ENCODE results near the gene PGLYRP1.

Gene PGLYRP1

GRCh38 chr19:45999653-46000121 is 23.2 kb downstream of the PGLYRP1 start:
- no peak overlapping the region for H3K9ac ChIP-seq (ENCODE audit: low read depth, low read length)
- peak overlapping the region; percentile 76 for H3K4me3 ChIP-seq (ENCODE audit: low read depth, low read length)
- no peaks in the 10 kb centered on the region for H3K4me1 ChIP-seq (ENCODE audit: control insufficient read depth, insufficient read depth, low read length)
- no peak overlapping the region for H3K27ac ChIP-seq (ENCODE audit: low read depth, low read length)
- no peaks in the 10 kb centered on the region for H3K9me3 ChIP-seq (ENCODE audit: control insufficient read depth, insufficient read depth, low read length)
- no peaks in the 10 kb centered on the region; the same call in 1 of the 2 replicates for H3K36me3 ChIP-seq (ENCODE audit: control insufficient read depth, insufficient read depth, low read length)
- no peaks in the 10 kb centered on the region for H3K27me3 ChIP-seq (ENCODE audit: control insufficient read depth, insufficient read depth, low read length)

- H3K27ac ChIP-seq (ENCODE audit: low read depth, low read length), result no peak overlapping the region
- no peaks in the 10 kb centered on the region for H3K9me3 ChIP-seq (ENCODE audit: control insufficient read depth, insufficient read depth, low read length)
- no peaks in the 10 kb centered on the region for H3K27me3 ChIP-seq (ENCODE audit: control insufficient read depth, insufficient read depth, low read length)
- no peak overlapping the region for H3K9ac ChIP-seq (ENCODE audit: low read depth, low read length)
- no peaks in the 10 kb centered on the region; the same call in 1 of the 2 replicates for H3K36me3 ChIP-seq (ENCODE audit: control insufficient read depth, insufficient read depth, low read length)
- no peak overlapping the region for H3K4me3 ChIP-seq (ENCODE audit: low read depth, low read length)
- peaks cover 2% of the 10 kb centered on the region; the same call in 1 of the 2 replicates for H3K4me1 ChIP-seq (ENCODE audit: control insufficient read depth, insufficient read depth, low read length)
Observed at GRCh38 chr19:45998834-45999233, 24.0 kb downstream of the PGLYRP1 start.

GRCh38 chr19:45996933-45997332 is 25.9 kb downstream of the PGLYRP1 start:
- Histone ChIP-seq H3K9ac (ENCODE audit: low read depth, low read length) (no peak overlapping the region), H3K27me3 (ENCODE audit: control insufficient read depth, insufficient read depth, low read length) (no peaks in the 10 kb centered on the region), H3K27ac (ENCODE audit: low read depth, low read length) (no peak overlapping the region), H3K9me3 (ENCODE audit: control insufficient read depth, insufficient read depth, low read length) (no peaks in the 10 kb centered on the region), H3K4me3 (ENCODE audit: low read depth, low read length) (no peak overlapping the region), H3K4me1 (ENCODE audit: control insufficient read depth, insufficient read depth, low read length) (peaks cover 2% of the 10 kb centered on the region; the same call in 1 of the 2 replicates), H3K36me3 (ENCODE audit: control insufficient read depth, insufficient read depth, low read length) (no peaks in the 10 kb centered on the region; the same call in 1 of the 2 replicates)

- peak overlapping the region; percentile 45 for H3K9ac ChIP-seq (ENCODE audit: low read depth, low read length)
- H3K9me3 ChIP-seq (ENCODE audit: control insufficient read depth, insufficient read depth, low read length), result no peaks in the 10 kb centered on the region
- H3K27me3 ChIP-seq (ENCODE audit: control insufficient read depth, insufficient read depth, low read length), result no peaks in the 10 kb centered on the region
- peak overlapping the region; percentile 87 for H3K4me3 ChIP-seq (ENCODE audit: low read depth, low read length)
- H3K4me1 ChIP-seq (ENCODE audit: control insufficient read depth, insufficient read depth, low read length), result peaks cover 2% of the 10 kb centered on the region; the same call in 1 of the 2 replicates
- H3K27ac ChIP-seq (ENCODE audit: low read depth, low read length), result no peak overlapping the region
- no peaks in the 10 kb centered on the region; the same call in 1 of the 2 replicates for H3K36me3 ChIP-seq (ENCODE audit: control insufficient read depth, insufficient read depth, low read length)
Observed at GRCh38 chr19:45995715-45996385, 27.0 kb downstream of the PGLYRP1 start.

GRCh38 chr19:45994998-45995714 is 27.7 kb downstream of the PGLYRP1 start, which contains the start of gene CCDC61:
CCDC61 (plus strand) TSS chr19:45995467; CDS start chr19:46003019, 7,552 bp downstream.
- H3K4me1 ChIP-seq (ENCODE audit: control insufficient read depth, insufficient read depth, low read length), result peaks cover 2% of the 10 kb centered on the region; the same call in 1 of the 2 replicates
- H3K9ac ChIP-seq (ENCODE audit: low read depth, low read length), result peak within 1 kb of the TSS; percentile 45
- peak within 1 kb of the TSS; percentile 87 for H3K4me3 ChIP-seq (ENCODE audit: low read depth, low read length)
- peak within 1 kb of the TSS; percentile 64 for H3K27ac ChIP-seq (ENCODE audit: low read depth, low read length)
- H3K9me3 ChIP-seq (ENCODE audit: control insufficient read depth, insufficient read depth, low read length), result no peaks in the 10 kb centered on the region
- H3K36me3 ChIP-seq (ENCODE audit: control insufficient read depth, insufficient read depth, low read length), result no peaks in the 10 kb centered on the region; the same call in 1 of the 2 replicates
- H3K27me3 ChIP-seq (ENCODE audit: control insufficient read depth, insufficient read depth, low read length), result no peaks in the 10 kb centered on the region

GRCh38 chr19:45994456-45994997 is 28.3 kb downstream of the PGLYRP1 start:
- no peak overlapping the region for H3K9ac ChIP-seq (ENCODE audit: low read depth, low read length)
- peak overlapping the region; percentile 70 for H3K4me3 ChIP-seq (ENCODE audit: low read depth, low read length)
- no peaks in the 10 kb centered on the region; the same call in 1 of the 2 replicates for H3K36me3 ChIP-seq (ENCODE audit: control insufficient read depth, insufficient read depth, low read length)
- no peaks in the 10 kb centered on the region for H3K27me3 ChIP-seq (ENCODE audit: control insufficient read depth, insufficient read depth, low read length)
- H3K27ac ChIP-seq (ENCODE audit: low read depth, low read length), result peak overlapping the region; percentile 64
- H3K4me1 ChIP-seq (ENCODE audit: control insufficient read depth, insufficient read depth, low read length), result peaks cover 2% of the 10 kb centered on the region; the same call in 1 of the 2 replicates
- no peaks in the 10 kb centered on the region for H3K9me3 ChIP-seq (ENCODE audit: control insufficient read depth, insufficient read depth, low read length)

- no peaks in the 10 kb centered on the region for H3K27me3 ChIP-seq (ENCODE audit: control insufficient read depth, insufficient read depth, low read length)
- peaks cover 2% of the 10 kb centered on the region; the same call in 1 of the 2 replicates for H3K4me1 ChIP-seq (ENCODE audit: control insufficient read depth, insufficient read depth, low read length)
- no peak overlapping the region for H3K4me3 ChIP-seq (ENCODE audit: low read depth, low read length)
- H3K9ac ChIP-seq (ENCODE audit: low read depth, low read length), result no peak overlapping the region
- no peaks in the 10 kb centered on the region for H3K36me3 ChIP-seq (ENCODE audit: control insufficient read depth, insufficient read depth, low read length)
- no peak overlapping the region for H3K27ac ChIP-seq (ENCODE audit: low read depth, low read length)
- H3K9me3 ChIP-seq (ENCODE audit: control insufficient read depth, insufficient read depth, low read length), result no peaks in the 10 kb centered on the region
Observed at GRCh38 chr19:45990113-45990728, 32.6 kb downstream of the PGLYRP1 start.

- H3K27me3 ChIP-seq (ENCODE audit: control insufficient read depth, insufficient read depth, low read length), result no peaks in the 10 kb centered on the region
- no peak overlapping the region for H3K4me3 ChIP-seq (ENCODE audit: low read depth, low read length)
- H3K36me3 ChIP-seq (ENCODE audit: control insufficient read depth, insufficient read depth, low read length), result no peaks in the 10 kb centered on the region
- no peak overlapping the region for H3K9ac ChIP-seq (ENCODE audit: low read depth, low read length)
- H3K9me3 ChIP-seq (ENCODE audit: control insufficient read depth, insufficient read depth, low read length), result no peaks in the 10 kb centered on the region
- H3K4me1 ChIP-seq (ENCODE audit: control insufficient read depth, insufficient read depth, low read length), result no peaks in the 10 kb centered on the region; the same call in 1 of the 2 replicates
- H3K27ac ChIP-seq (ENCODE audit: low read depth, low read length), result no peak overlapping the region
Observed at GRCh38 chr19:45985321-45985720, 37.5 kb downstream of the PGLYRP1 start.

GRCh38 chr19:45981350-45981749 is 41.5 kb downstream of the PGLYRP1 start:
- Histone ChIP-seq H3K9me3 (ENCODE audit: control insufficient read depth, insufficient read depth, low read length) (no peaks in the 10 kb centered on the region), H3K4me1 (ENCODE audit: control insufficient read depth, insufficient read depth, low read length) (no peaks in the 10 kb centered on the region; the same call in 1 of the 2 replicates), H3K9ac (ENCODE audit: low read depth, low read length) (no peak overlapping the region), H3K36me3 (ENCODE audit: control insufficient read depth, insufficient read depth, low read length) (no peaks in the 10 kb centered on the region), H3K27me3 (ENCODE audit: control insufficient read depth, insufficient read depth, low read length) (no peaks in the 10 kb centered on the region), H3K4me3 (ENCODE audit: low read depth, low read length) (no peak overlapping the region), H3K27ac (ENCODE audit: low read depth, low read length) (no peak overlapping the region)

GRCh38 chr19:45978156-45978555 is 44.7 kb downstream of the PGLYRP1 start:
- H3K36me3 ChIP-seq (ENCODE audit: control insufficient read depth, insufficient read depth, low read length), result no peaks in the 10 kb centered on the region
- H3K4me3 ChIP-seq (ENCODE audit: low read depth, low read length), result no peak overlapping the region
- no peaks in the 10 kb centered on the region for H3K9me3 ChIP-seq (ENCODE audit: control insufficient read depth, insufficient read depth, low read length)
- H3K27ac ChIP-seq (ENCODE audit: low read depth, low read length), result no peak overlapping the region
- no peaks in the 10 kb centered on the region for H3K27me3 ChIP-seq (ENCODE audit: control insufficient read depth, insufficient read depth, low read length)
- H3K4me1 ChIP-seq (ENCODE audit: control insufficient read depth, insufficient read depth, low read length), result no peaks in the 10 kb centered on the region; the same call in 1 of the 2 replicates
- no peak overlapping the region for H3K9ac ChIP-seq (ENCODE audit: low read depth, low read length)

Data from HUES48 (cell line).